CD1c-positive myeloid dendritic cell (primary cell): ENCODE measurements around the gene SURF6.
A peak's percentile ranks its signal among the peaks of the same experiment; 100 is the strongest.
"Not testable (repeated sequence)": the region's sequence is repeated elsewhere in the genome, so short reads cannot be mapped to it uniquely, and the experiment has no call there.

Experiments
- DNase-seq: peaks from one replicate; pipeline ENCODE4 v3.0.0-alpha.2; 2016; ENCODE audit errors: extremely low spot score

The SURF6 gene

DNA sequence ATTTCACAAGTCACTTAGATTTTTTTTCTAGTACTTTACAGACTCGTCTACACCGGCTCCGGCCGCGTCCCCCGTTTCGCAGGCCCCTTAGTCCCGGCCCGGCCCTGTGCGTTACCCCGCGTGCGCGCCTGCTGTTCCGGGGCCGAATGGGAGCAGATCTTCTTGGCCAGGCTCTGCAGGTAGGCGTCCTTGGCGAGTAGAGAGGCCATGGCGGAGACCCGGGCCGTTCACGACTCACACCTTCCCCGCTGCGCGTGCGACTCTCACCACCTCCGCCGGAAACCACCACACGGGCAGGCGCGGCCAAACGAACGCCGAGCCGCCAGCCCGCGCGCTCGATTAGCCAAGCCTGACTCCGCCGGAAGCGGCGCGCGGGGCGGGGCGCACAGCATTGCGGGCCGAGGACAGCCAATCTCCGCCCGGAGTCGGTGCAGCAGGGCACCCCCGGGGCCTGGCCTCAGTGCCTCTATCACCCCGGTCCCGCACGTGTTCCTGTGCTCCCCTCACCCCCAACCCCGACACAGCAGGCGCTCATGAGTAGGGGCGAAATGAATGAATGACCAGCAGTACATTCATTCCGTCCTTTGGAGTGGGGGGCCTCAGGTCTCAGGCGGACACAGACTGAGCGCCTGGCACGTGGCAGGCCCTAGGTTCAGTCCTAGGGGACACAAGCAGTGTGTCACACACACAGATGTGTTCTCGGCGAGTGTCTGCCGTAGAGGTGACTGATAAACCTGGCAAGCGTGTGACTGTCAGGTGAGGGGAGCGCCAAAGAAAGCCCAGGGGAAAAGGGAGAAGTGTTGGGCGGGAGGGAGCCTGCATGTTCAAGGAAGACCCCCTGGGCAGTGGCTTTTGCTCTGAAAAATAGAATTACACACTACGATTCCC, at the start of gene SURF6:
TSS of gene SURF6 (minus strand) at position 265 of the 888 bp plus-strand sequence. CDS start at position 209, 56 bp downstream.
- peak; percentile 95 for DNase-seq

- DNase-seq: no peak
These were observed 49.5 kb upstream of the SURF6 start for GRCh38 chr9:133385452-133385851.

GRCh38 chr9:133384736-133385321, 48.8 kb upstream of the SURF6 start:
- no peak for DNase-seq

DNA sequence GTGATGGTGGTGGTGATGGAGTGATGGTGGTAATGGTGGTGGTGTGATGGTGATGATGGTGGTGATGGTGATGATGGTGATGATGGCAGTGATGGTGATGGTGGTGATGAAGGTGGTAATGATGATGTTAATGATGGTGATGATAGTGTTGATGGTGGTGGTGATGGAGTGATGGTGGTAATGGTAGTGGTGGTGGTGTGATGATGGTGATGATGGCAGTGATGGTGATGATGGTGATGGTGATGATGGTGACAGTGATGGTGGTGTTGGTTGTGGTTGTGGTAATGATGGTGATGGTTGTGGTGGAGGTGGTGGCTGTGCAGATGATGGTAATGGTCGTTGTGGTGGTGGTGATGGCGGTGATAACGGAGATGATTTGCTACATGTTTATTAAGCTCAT, 47.5 kb upstream of the SURF6 start:
- DNase-seq: no peak

DNA sequence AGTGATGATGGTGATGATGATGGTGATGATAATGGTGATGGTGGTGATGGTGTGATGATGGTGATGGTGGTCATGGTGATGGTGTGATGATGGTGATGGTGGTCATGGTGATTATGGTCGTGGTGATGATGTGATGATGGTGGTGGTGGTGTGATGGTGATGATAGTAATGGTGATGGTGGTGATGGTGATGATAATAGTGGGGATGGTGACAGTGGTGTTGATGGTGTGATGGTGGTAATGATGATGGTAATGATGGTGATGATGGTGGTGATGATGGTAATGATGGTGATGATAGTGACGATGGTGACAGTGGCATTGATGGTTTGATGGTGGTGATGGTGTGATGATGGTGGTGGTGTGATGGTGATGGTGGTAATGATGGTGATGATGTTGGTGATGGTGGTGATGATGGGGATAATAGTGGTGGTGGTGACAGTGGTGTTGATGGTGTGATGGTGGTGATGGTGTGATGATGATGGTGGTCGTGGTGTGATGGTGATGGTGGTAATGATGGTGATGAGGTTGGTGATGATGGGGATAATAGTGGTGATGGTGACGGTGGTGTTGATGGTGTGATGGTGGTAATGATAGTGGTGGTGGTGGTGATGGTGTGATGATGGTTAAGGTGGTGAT, 46.6 kb upstream of the SURF6 start:
- DNase-seq: no peak

- DNase-seq: no peak
These were observed 44.7 kb upstream of the SURF6 start for GRCh38 chr9:133380734-133381133.

GRCh38 chr9:133379153-133380086, 43.4 kb upstream of the SURF6 start:
- no peak for DNase-seq

DNA sequence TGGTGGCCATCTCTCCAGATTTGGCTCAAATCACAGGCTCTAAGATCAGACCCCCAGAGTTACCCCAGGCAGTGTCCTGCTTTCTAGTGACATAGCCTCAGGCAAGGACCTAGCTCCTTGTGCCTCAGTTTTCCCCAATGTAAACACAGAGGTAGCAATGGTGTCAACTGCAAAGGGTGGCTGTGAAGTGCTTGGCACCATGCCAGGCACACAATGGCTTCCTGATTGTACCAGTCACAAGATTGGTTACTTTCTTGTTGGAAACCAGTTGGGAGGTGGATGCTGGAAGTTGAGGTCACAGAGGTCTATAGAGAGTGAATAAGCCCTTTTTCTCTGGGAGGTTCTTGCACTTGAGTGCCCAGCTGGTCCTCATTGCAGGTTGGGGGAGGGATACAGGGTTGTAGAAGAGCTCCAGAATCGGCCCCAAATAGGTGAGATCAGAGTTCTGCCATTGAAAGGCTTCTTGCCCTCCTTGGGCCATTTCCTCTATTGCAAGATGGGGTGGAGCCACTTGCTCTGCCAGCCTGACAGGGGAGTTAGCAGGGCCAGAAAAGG, 42.5 kb upstream of the SURF6 start:
- no peak for DNase-seq

DNA sequence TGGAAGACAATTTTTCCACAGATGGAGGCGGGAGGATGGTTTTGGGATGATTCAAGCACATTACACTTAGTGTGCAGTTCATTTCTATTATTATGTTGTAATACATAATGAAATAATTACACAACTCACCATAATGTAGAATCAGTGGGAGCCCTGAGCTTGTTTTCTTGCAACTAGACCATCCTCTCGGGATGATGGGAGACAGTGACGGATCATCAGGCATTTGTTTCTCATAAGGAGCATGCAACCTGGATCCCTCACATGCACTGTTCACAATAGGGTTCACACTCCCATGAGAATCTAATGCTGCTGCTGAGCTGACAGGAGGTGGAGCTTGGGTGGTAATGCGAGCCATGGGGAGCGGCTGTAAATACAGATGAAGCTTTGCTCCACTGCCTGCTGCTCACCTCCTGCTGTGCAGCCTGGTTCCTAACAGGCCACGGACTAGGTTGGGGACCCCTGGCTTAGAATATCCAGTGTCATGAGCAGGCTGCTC, 41.8 kb upstream of the SURF6 start:
- DNase-seq: no peak

DNA sequence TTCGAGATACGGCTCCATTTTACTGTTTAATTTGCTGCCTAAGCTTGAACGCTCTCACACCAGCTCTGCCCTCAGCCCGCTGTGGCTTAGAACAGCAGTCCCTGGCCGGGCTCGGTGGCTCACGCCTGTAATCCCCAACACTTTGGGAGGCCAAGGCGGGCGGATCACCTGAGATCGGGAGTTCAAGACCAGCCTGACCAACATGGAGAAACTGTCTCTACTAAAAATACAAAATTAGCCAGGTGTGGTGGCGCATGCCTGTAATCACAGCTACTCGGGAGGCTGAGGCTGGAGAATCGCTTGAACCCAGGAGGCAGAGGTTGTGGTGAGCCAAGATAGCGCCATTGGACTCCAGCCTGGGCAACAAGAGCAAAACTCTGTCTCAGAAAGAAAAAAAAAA, 41.3 kb upstream of the SURF6 start:
- not testable (repeated sequence) for DNase-seq

- peak; percentile 98 for DNase-seq
These were observed 40.0 kb upstream of the SURF6 start, which contains the start of the genes STKLD1 and SURF4 for GRCh38 chr9:133375724-133376654. Gene STKLD1 (plus strand): TSS chr9:133376366. CDS start chr9:133376474, 108 bp downstream. Gene SURF4 (minus strand): TSS chr9:133376060. CDS start chr9:133375969, 91 bp downstream.

GRCh38 chr9:133375116-133375723, 39.2 kb upstream of the SURF6 start:
- DNase-seq: peak; percentile 45

GRCh38 chr9:133374612-133375115, 38.7 kb upstream of the SURF6 start:
- DNase-seq: peak; percentile 38

- DNase-seq: no peak
These were observed 36.2 kb upstream of the SURF6 start for GRCh38 chr9:133372144-133372543.

DNA sequence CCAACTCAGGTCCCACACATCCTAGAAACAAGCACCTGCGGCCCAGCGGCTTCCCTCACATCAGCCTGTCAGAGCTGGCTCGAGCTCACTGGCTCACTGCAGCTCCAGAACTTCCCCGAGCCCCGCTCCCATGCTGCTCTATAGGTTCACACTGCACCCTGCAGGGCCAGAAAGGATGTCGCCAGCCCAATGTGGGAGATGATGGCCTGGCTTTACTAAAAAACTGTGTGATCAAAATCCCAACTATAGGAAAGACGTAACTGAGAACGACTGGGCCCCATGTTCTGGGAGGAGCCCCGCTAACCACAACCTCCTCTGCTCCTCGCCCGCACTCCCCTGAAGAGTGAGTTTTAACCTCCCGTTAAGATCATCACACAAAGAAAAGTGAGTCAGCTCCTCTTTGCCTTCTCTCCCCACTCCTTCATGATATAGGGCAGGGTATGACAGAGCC, 35.3 kb upstream of the SURF6 start:
- peak; percentile 19 for DNase-seq

DNA sequence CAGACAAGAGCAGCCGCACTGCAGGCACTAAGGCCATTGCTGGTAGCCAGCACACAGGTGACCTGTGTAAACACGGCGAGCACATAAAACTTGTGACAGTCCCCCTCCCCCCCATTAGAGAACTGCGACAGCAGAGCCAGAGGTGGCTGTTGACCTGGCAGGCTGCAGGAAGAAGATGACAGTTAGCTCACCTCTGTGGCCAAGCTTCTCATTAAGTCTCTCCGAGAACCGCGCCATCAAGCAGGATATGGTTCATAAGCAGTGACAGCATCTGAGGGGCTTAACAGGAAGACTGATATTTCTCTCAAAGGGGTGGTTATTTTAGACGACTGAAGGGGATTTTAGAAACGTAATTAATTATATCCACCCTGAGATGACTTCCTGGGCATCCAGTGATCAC, 34.7 kb upstream of the SURF6 start:
- no peak for DNase-seq

- DNase-seq: no peak
These were observed 33.9 kb upstream of the SURF6 start for GRCh38 chr9:133369933-133370332.

DNA sequence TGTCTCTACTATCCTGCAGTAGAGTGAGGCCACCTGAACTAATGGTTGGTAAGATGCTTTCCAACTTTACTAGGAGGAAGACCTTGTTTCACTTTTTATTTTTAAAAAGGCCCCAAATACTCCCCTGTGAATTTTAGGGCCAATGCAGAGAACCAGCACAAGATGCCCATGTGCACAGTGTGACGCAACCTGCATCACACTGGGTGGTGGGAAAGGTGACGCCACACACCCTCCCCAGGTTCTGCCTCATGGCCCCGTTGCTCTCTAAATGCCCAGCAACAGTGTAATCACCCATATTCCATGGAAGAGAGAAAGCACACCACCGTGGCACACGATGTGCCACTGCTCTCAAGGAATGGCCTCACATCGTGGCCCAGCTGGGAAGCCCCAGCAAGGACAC, 33.4 kb upstream of the SURF6 start:
- DNase-seq: no peak

DNA sequence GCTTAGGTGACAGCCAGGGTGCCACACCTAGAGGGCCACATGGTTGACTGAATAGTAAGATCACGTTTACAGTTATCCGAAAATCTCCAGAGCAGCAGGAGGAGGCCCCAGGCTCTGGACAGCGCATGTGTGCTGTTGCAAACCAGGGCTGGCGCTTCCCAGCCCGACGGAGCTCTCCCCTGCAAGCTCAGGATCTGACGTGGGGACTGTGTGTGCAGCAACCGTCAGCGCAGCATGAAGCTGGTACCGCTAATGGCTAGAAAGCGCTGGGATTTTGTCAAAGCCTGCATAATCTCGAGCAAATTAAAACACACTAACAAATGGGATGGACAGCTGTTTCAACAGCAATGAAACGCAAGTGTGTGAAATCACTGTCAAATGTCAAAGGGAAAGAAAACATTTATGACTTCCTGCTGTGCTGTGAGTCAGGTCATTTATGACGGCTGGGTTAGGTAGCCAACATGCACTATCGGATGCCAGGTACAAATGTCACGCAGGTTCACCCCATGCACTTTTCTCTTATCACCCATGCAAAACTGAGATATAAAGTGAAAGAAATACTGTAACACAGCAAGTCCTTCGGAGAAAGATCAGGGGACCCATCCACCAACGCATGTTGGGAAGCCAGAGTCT, 32.4 kb upstream of the SURF6 start:
- DNase-seq: no peak
